Endothelial cell of umbilical vein (primary cell): Measurements from ENCODE around the gene TLR9. TPM values are rescaled to one million over a fixed set of nuclear protein-coding genes. Genes with fewer than 3 reads are reported as not detected.

ENCODE experiments used
- BruUV-seq: library from RNA; stranded (reverse); fragments of 400-500 nt; replicated peaks from 2 replicates; lab custom pipeline; 2021; lab: Mats Ljungman, UMichigan
- CTCF ChIA-PET: fragments of 300-600, 350-600 bp; sonication (Branson Sonifier 250); formaldehyde crosslinking; loops from one replicate; lab custom pipeline; 2021; ENCODE audit warnings: antibody characterized with exemption, inconsistent platforms; lab: Charles Lee
- POLR2A ChIA-PET: fragments of 300-600, 350-600 bp; sonication (Branson Sonifier 250); formaldehyde crosslinking; loops from one replicate; lab custom pipeline; 2021; ENCODE audit warnings: antibody characterized with exemption, inconsistent platforms; lab: Charles Lee
- DNase-seq: peaks from one replicate; pipeline ENCODE4 v3.0.0-alpha.2; 2011; ENCODE audit warnings: low read depth, low spot score
- FAIRE-seq: peaks from 2 replicates; lab custom pipeline; 2011; peaks lifted over from hg19 to GRCh38; lab: Jason Lieb, UNC
- H2AFZ ChIP-seq: 2 replicates; pipeline ENCODE4 v1.6.0; 2012; ENCODE audit warnings: low read depth, low read length, control low read depth, inconsistent platforms
- H3K27ac ChIP-seq: 2 replicates; pipeline ENCODE4 v1.5.1; 2011; ENCODE audit warnings: low read depth, mild to moderate bottlenecking, control low read depth, low read length, moderate library complexity; ENCODE audit not compliant: insufficient read depth
- H3K27me3 ChIP-seq, 2 experiments: 2 replicates each; pipeline versions ENCODE4 v1.6.0 to v1.6.1; 2011; ENCODE audit warnings: low read length in 2 of 2, mixed read lengths in 1 of 2; ENCODE audit not compliant: control insufficient read depth in 2 of 2, insufficient read depth in 2 of 2
- H3K36me3 ChIP-seq, 2 experiments: 2 replicates in 1 of 2; 3 replicates in 1 of 2; pipeline ENCODE4 v1.5.1; 2011; ENCODE audit warnings: low read length in 2 of 2, mild to moderate bottlenecking in 1 of 2, moderate library complexity in 1 of 2; ENCODE audit not compliant: control insufficient read depth in 2 of 2, insufficient read depth in 2 of 2; ENCODE audit errors: extremely low read depth in 1 of 2
- H3K4me1 ChIP-seq: 3 replicates; pipeline ENCODE4 v1.5.1; 2011; ENCODE audit warnings: mild to moderate bottlenecking, low read length; ENCODE audit not compliant: control insufficient read depth, insufficient read depth; ENCODE audit errors: extremely low read depth
- H3K4me2 ChIP-seq: 2 replicates; pipeline ENCODE4 v1.6.1; 2011; ENCODE audit warnings: low read length, control low read depth, mixed read lengths; ENCODE audit not compliant: insufficient read depth
- H3K4me3 ChIP-seq, 3 experiments: fragments of 200-600 bp in 1 of 3; sonication (generic), shearing (Covaris generic) in 1 of 3; replicated peaks in 1 of 3; 2 replicates each; pipeline ENCODE4 v1.5.1; 2011 to 2016; ENCODE audit warnings: control low read depth in 3 of 3, low read length in 3 of 3, mild to moderate bottlenecking in 2 of 3, inconsistent platforms in 1 of 3, low read depth in 1 of 3, moderate library complexity in 1 of 3; ENCODE audit not compliant: insufficient read depth in 1 of 3
- H3K79me2 ChIP-seq: 2 replicates; pipeline ENCODE4 v1.6.0; 2012; ENCODE audit warnings: low read length, inconsistent platforms; ENCODE audit not compliant: control insufficient read depth, insufficient read depth
- H3K9ac ChIP-seq: replicated peaks from 2 replicates; pipeline ENCODE3; 2011; ENCODE audit warnings: low read length, control low read depth; ENCODE audit not compliant: insufficient read depth; ENCODE audit errors: extremely low read depth
- H3K9me1 ChIP-seq: replicated peaks from 3 replicates; pipeline ENCODE4 v1.6.0; 2011; ENCODE audit warnings: mild to moderate bottlenecking, low read length; ENCODE audit not compliant: control insufficient read depth, insufficient read depth; ENCODE audit errors: extremely low read depth
- H3K9me3 ChIP-seq: replicated peaks from 2 replicates; pipeline ENCODE4 v1.5.1; 2012; ENCODE audit warnings: low read length, inconsistent platforms; ENCODE audit not compliant: control insufficient read depth, insufficient read depth
- H4K20me1 ChIP-seq: replicated peaks from 2 replicates; pipeline ENCODE3; 2011; ENCODE audit warnings: mild to moderate bottlenecking, low read length; ENCODE audit not compliant: control insufficient read depth, insufficient read depth; ENCODE audit errors: extremely low read depth
- GATA2 ChIP-seq: IDR thresholded peaks from 2 replicates; pipeline ENCODE4 v1.7.0; 2011; ENCODE audit warnings: low read depth, mild to moderate bottlenecking, moderate library complexity, mixed read lengths, low read length; ENCODE audit not compliant: insufficient read length, insufficient read depth
- POLR2AphosphoS5 ChIP-seq: IDR thresholded peaks from 2 replicates; pipeline ENCODE4 v1.6.1; 2012; ENCODE audit warnings: low read depth, mild to moderate bottlenecking, control low read depth, low read length, moderate library complexity; ENCODE audit not compliant: insufficient read depth
- dilution Hi-C: fragments of 300-500 bp; cut with MboI; formaldehyde crosslinking; loops from one replicate; pipeline ENCODE4 v1.15.0; 2019; ENCODE audit warnings: low sequenced_read_pairs; ENCODE audit not compliant: extremely low pct_ligation_motif_present
- intact Hi-C: fragments of 100-400 bp; cut with micrococcal nuclease; formaldehyde crosslinking; loops from one replicate; pipeline ENCODE4 v1.10.0; 2022
- polyA plus RNA-seq, 4 experiments: library from polyadenylated mRNA; depleted of rRNA in 3 of 4; stranded (reverse) in 3 of 4; unstranded in 1 of 4; fragments of >200 nt; gene quantifications; 2 replicates each; pipeline versions ENCODE4 v1.2.1 to v1.2.3, GENCODE V29; 2011 to 2012; ENCODE audit warnings: missing spikeins in 1 of 4
- total RNA-seq: library from RNA; stranded (reverse); gene quantifications from 2 replicates; pipeline ENCODE4 v1.2.3, GENCODE V29; 2021
- TF ChIP-seq, protein P1 (sequence below): IDR thresholded peaks from 2 replicates; pipeline ENCODE4 v1.6.1; 2011; ENCODE audit not compliant: insufficient read depth, insufficient read length

TLR9 gene
- total and polyA plus RNA-seq, 2 donors (not counting 3 experiments of a cell fraction or from before 2014, with no cell fraction given) = not detected

GRCh38 chr3:52245322-52246263 lies 20.1 kb upstream of the TLR9 start, which contains the start of gene PPM1M:
Gene PPM1M, plus strand, starts transcription at chr3:52245759. Its CDS starts 66 bp downstream, at chr3:52245825.
- H3K79me2 ChIP-seq = no peaks in the 10 kb centered on the region
- H3K36me3 ChIP-seq = peaks cover 0 to 13% of the 10 kb centered on the region in 2 experiments
- no peaks in the 10 kb centered on the region for H4K20me1 ChIP-seq
- peaks cover 24% of the 10 kb centered on the region for H3K4me1 ChIP-seq
- peak within 1 kb of the TSS; percentile 32 for H3K4me2 ChIP-seq
- CTCF ChIA-PET = interaction anchor here (1.0 to 1.8 kb wide), 5 partner anchors 14 to 94 kb away, joined by 3 to 8 read pairs (median 3); no protein-coding TSS in a partner anchor
- intact Hi-C loops = no loop called here
- no peak for TF ChIP-seq GATA2
- peak; percentile 87 for TF ChIP-seq POLR2AphosphoS5
- TF ChIP-seq, protein P1, sequence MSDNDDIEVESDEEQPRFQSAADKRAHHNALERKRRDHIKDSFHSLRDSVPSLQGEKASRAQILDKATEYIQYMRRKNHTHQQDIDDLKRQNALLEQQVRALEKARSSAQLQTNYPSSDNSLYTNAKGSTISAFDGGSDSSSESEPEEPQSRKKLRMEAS = peak; percentile 10
- DNase-seq = peak; percentile 51
- no TSS peak for BruUV-seq
- dilution Hi-C loops = no loop called here
- H3K9me1 ChIP-seq = no peaks in the 10 kb centered on the region
- POLR2A ChIA-PET = no interaction called here
- peak; percentile 68 for FAIRE-seq
- peak within 1 kb of the TSS in 2 of 3 experiments; percentile 23 to 35 for H3K4me3 ChIP-seq
- H3K27me3 ChIP-seq = no peaks in the 10 kb centered on the region
- no peaks in the 10 kb centered on the region for H3K9me3 ChIP-seq
- H2AFZ ChIP-seq = peak within 1 kb of the TSS; percentile 76
- peak within 1 kb of the TSS; percentile 40 for H3K9ac ChIP-seq
- H3K27ac ChIP-seq = peak within 1 kb of the TSS; percentile 62
